ENCODE data around the gene MASP2.

MASP2 gene

DNA sequence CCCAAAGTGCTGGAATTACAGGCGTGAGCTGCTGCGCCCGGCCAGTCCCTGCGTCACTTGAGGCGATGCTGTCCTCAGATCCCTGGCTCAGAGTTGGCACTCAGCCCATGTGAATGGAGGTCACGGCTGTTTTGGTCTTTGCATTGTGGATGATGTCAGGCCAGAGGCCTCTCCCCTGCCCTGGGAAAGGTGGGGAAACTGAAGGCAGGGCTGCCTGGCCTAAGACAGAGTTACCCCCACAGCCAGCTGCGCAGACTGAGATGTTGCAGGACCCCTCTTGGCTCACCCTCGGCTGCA is 821 bp downstream of the MASP2 start:
- H3K27ac ChIP-seq (ENCODE audit: low read depth, low read length), result no peak overlapping the region
- no peaks in the 10 kb centered on the region for H3K9me3 ChIP-seq (ENCODE audit: control insufficient read depth, insufficient read depth, low read length)
- no peaks in the 10 kb centered on the region for H3K79me2 ChIP-seq (ENCODE audit: control insufficient read depth, low read length)
- H3K27me3 ChIP-seq (ENCODE audit: control insufficient read depth, low read length), result no peaks in the 10 kb centered on the region
- H4K20me1 ChIP-seq (ENCODE audit: control insufficient read depth, insufficient read depth, low read depth, low read length), result no peaks in the 10 kb centered on the region
- H3F3A ChIP-seq (ENCODE audit: control insufficient read depth, insufficient read depth), result no peaks in the 10 kb centered on the region
- no peak overlapping the region for H3K4me3 ChIP-seq (ENCODE audit: low read length)
- no peak for TF ChIP-seq EZH2phosphoT487 (IDR thresholded peaks at IDR 0.05; ENCODE audit: borderline replicate concordance, low read length)
- TF ChIP-seq, protein P1, sequence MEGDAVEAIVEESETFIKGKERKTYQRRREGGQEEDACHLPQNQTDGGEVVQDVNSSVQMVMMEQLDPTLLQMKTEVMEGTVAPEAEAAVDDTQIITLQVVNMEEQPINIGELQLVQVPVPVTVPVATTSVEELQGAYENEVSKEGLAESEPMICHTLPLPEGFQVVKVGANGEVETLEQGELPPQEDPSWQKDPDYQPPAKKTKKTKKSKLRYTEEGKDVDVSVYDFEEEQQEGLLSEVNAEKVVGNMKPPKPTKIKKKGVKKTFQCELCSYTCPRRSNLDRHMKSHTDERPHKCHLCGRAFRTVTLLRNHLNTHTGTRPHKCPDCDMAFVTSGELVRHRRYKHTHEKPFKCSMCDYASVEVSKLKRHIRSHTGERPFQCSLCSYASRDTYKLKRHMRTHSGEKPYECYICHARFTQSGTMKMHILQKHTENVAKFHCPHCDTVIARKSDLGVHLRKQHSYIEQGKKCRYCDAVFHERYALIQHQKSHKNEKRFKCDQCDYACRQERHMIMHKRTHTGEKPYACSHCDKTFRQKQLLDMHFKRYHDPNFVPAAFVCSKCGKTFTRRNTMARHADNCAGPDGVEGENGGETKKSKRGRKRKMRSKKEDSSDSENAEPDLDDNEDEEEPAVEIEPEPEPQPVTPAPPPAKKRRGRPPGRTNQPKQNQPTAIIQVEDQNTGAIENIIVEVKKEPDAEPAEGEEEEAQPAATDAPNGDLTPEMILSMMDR (IDR thresholded peaks at IDR 0.05; ENCODE audit: low read depth, low read length, poor library complexity, severe bottlenecking), result no peak
- 0 out of 2 replicates have a peak, but pooled peaks cover 3% of the 10 kb centered on the region for H3K9me2 ChIP-seq (replicated peaks; ENCODE audit: control insufficient read depth, low read length)
- H3K4me1 ChIP-seq (ENCODE audit: control insufficient read depth, low read length), result no peaks in the 10 kb centered on the region
- no peaks in the 10 kb centered on the region for H3K36me3 ChIP-seq (ENCODE audit: control insufficient read depth, low read length)
- H3K4me2 ChIP-seq (ENCODE audit: low read length), result no peak overlapping the region

DNA sequence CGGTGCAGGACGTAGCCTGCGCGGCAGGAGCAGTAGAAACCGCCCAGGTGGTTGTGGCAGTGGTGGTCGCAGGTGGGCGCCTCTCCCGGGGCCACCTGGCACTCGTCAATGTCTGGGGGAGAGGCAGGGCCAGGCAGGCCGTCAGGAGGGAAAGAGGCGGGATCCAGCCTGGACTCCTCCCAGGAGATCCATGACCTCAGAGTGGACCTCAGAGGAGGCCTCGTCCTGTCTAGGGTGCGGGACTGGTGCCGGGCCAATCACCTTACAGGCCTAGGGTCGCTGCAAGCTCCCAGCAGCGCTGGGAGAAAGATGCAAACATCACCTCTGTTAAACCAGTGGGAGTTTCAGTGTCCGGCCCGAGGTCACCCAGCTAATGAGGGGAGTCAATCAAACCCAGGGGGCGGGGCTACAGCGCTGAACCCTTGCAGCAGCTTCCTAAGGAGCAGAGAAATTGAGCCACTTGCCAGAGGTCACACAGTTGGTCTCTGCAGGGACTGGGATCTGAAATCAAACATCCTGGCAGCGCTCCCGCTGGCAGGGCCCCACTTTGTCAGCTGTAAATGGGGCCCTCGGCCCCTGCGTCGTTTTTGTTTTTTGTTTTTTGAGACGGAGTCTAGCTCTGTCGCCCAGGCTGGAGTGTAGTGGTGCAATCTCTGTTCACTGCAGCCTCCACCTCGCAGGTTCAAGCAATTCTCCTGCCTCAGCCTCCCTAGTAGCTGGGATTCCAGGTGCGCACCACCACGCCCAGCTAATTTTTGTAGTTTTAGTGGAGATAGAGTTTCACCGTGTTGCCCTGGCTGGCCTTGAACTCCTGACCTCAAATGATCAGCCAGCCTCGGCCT is 1.4 kb downstream of the MASP2 start:
- H3K27me3 ChIP-seq (ENCODE audit: control insufficient read depth, low read length), result no peaks in the 10 kb centered on the region
- H3K9me2 ChIP-seq (replicated peaks; ENCODE audit: control insufficient read depth, low read length), result 0 out of 2 replicates have a peak, but pooled peaks cover 3% of the 10 kb centered on the region
- no peak overlapping the region for H3K4me2 ChIP-seq (ENCODE audit: low read length)
- no peak overlapping the region for H3K27ac ChIP-seq (ENCODE audit: low read depth, low read length)
- no peaks in the 10 kb centered on the region for H3F3A ChIP-seq (ENCODE audit: control insufficient read depth, insufficient read depth)
- TF ChIP-seq EZH2phosphoT487 (IDR thresholded peaks at IDR 0.05; ENCODE audit: borderline replicate concordance, low read length), result no peak
- TF ChIP-seq, protein P1 (IDR thresholded peaks at IDR 0.05; ENCODE audit: low read depth, low read length, poor library complexity, severe bottlenecking), result no peak
- no peaks in the 10 kb centered on the region for H3K4me1 ChIP-seq (ENCODE audit: control insufficient read depth, low read length)
- no peaks in the 10 kb centered on the region for H3K36me3 ChIP-seq (ENCODE audit: control insufficient read depth, low read length)
- no peaks in the 10 kb centered on the region for H4K20me1 ChIP-seq (ENCODE audit: control insufficient read depth, insufficient read depth, low read depth, low read length)
- no peaks in the 10 kb centered on the region for H3K79me2 ChIP-seq (ENCODE audit: control insufficient read depth, low read length)
- no peaks in the 10 kb centered on the region for H3K9me3 ChIP-seq (ENCODE audit: control insufficient read depth, insufficient read depth, low read length)
- no peak overlapping the region for H3K4me3 ChIP-seq (ENCODE audit: low read length)

DNA sequence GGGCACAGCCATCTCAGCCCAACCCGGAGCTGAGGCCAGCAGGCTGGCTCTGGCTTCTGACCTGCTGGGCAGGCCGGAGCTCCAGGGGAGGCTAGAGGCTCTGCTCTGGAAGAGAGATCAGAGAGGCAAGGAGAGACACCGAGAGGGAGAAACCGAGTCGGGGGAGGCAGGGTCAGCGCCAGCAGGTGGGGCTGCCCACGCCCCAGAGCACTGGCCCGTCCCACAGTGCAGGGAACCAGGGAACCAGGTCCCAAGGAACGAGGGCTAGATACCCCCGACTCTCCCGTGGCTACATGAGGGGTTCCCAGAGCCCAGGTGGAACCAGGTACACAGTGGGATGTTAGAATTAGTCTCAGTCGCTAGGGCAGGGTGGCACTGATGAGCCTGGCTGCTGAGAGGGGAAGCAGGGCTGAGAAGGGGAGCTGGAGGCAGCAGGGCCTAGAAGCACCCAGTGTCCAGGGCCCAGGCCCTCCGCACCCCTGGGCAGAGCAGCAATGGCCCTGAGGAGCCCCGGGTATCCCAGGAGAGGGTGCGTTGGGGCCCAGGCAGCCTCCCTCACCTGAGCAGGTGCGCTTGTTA is 2.1 kb downstream of the MASP2 start:
- Histone ChIP-seq H3F3A (ENCODE audit: control insufficient read depth, insufficient read depth) (no peaks in the 10 kb centered on the region), H3K27me3 (ENCODE audit: control insufficient read depth, low read length) (no peaks in the 10 kb centered on the region), H3K79me2 (ENCODE audit: control insufficient read depth, low read length) (no peaks in the 10 kb centered on the region), H4K20me1 (ENCODE audit: control insufficient read depth, insufficient read depth, low read depth, low read length) (no peaks in the 10 kb centered on the region), H3K4me1 (ENCODE audit: control insufficient read depth, low read length) (no peaks in the 10 kb centered on the region), H3K4me3 (ENCODE audit: low read length) (no peak overlapping the region), H3K36me3 (ENCODE audit: control insufficient read depth, low read length) (no peaks in the 10 kb centered on the region), H3K27ac (ENCODE audit: low read depth, low read length) (no peak overlapping the region), H3K4me2 (ENCODE audit: low read length) (no peak overlapping the region), H3K9me2 (replicated peaks; ENCODE audit: control insufficient read depth, low read length) (0 out of 2 replicates have a peak, but pooled peaks cover 3% of the 10 kb centered on the region), H3K9me3 (ENCODE audit: control insufficient read depth, insufficient read depth, low read length) (no peaks in the 10 kb centered on the region)
- no peak for TF ChIP-seq EZH2phosphoT487 (IDR thresholded peaks at IDR 0.05; ENCODE audit: borderline replicate concordance, low read length)
- TF ChIP-seq, protein P1 (IDR thresholded peaks at IDR 0.05; ENCODE audit: low read depth, low read length, poor library complexity, severe bottlenecking), result no peak
